HG02678 (cell line): ENCODE results near the gene TPO.
"Not testable (repeated sequence)": the region's sequence is repeated elsewhere in the genome, so short reads cannot be mapped to it uniquely, and the experiment has no call there.

Source experiments
- ATAC-seq: cut with Tn5 transposase; IDR thresholded peaks from one replicate; pipeline ENCODE4 v1.9.1; 2021; ENCODE audit warnings: mild to moderate bottlenecking, moderate library complexity; ENCODE audit not compliant: unreplicated experiment

The TPO gene

GRCh38 chr2:1550076-1550475 is 136.8 kb downstream of the TPO start:
- no peak for ATAC-seq

DNA sequence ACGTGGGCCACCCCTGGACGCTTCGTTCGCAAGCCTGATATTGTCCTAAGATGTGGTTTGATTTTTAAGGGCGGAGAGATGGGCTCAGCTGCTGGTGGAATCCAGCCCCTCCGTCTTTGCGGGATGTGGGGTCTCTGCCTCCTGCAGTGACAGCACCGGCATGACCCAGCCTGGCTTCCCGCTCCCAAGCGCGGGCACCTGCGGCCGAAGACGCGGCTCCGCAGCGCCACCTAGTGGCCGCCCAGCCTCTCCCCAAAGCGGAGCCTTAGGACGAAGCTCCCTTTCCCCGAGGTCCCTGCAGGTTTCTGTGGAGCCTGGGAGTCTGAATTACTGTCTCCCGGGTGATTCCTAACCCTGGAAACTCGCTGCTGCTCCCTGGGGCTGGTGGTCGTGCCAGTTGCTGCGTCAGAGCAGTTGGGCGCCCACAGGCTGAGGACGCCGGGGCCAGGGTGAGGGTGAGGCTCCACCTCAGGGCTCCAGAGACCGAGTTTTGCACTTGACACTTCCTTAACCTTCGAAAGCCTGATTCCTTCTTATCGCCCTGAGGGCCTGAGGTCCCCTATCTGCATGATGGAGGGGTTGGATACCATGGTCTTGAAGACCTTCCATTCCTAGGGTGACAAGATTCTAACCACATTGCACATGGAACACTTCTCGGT is 137.5 kb downstream of the TPO start:
- peak; percentile 82 for ATAC-seq

DNA sequence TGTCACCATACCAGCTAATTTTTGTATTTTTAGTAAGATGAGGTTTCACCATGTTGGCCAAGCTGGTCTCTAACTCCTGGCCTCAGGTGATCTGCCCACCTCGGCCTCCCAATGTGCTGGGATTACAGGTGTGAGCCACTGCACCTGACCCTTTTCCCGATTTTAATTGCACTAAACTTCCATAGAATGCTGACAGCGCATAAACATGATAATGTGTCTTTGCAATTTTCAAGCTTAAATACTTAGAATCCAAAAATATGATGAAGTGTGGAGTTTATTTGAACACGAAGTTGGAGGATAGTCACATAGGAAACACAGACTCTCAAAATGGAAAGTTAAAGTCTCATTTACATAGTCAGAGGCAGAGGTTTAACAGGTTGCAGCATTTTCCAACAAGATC is 138.6 kb downstream of the TPO start:
- ATAC-seq = no peak

GRCh38 chr2:1552611-1553010 is 139.3 kb downstream of the TPO start:
- ATAC-seq = no peak

DNA sequence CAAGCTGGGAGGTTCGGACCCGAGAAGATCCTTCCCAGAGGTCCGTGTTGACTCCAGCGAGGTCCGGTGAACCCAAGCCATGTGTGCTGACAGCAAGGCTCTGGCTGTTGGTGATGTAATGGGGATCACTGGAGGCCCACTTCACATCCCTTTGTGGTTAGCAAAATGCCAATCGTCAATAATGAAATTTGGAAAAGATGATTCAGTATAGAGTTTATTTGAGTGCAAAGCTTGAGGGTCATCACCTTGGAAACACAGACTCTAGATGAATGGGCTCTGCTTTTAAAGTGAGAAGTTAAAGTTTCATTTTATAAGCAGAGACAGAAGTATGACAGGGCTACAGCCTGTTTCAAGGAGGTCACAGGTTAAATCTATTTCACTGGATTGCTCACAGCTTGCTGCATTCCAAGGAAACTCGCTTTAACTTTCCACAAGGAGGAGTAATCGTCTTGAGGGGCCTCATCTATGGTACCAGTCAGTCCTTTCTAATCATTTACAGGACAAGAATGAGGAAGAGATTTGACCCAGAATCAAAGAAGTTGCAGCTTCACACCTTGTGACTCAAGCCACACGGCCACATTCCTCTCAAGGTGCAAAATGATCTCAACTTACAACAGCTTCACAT is 140.5 kb downstream of the TPO start:
- no peak for ATAC-seq

GRCh38 chr2:1556286-1556685 is 143.0 kb downstream of the TPO start:
- no peak for ATAC-seq

DNA sequence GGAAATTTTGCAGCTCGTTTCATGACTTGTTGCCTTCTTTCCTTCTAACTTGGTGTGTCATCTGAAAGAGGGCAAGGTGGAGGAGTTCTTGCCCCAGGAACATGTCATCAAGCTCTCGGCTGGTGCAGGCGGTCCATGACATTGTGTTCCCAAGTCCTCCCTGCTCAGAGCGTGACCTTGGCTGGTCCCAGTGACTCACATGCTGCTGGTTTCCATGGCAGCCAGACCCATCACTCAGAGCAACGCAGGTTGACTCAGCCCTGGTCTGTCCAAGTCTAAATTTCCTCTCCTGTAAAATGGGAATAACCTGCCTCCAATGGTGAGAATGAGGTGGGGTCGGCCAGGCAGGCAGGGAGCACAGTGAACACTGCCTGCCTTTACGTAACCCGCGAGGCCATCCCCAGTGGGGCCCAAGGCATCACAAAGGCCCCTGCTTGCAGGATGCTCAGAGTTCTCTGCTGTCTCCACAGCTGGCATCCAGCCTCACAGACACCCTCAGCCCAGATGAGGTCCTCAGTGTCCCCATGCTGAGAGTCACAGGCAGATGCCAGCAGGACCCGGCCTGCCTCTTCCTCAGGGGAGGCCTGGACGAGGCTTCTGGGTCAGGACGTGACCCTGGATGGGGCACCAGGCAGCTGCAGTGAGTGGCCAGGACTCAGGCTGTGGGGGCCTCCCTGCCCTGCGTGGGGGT is 143.7 kb downstream of the TPO start:
- no peak for ATAC-seq

DNA sequence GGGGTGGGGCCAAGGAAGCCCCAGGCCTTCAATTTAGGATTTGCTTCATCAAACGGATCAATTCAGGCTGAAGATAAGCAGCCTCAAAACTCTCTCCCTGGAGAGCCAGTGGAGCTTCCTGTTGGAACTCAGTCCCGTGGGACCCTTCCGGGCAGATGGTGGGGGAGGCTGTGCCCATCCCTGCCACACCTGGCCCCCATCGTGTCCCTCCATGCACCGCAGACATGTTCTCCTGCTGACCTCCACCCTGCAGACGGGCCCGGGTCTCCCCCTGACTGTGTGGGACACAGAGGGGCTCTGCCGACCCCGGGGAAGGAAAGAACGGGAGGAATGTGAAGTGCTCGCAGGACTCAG is 144.2 kb downstream of the TPO start:
- no peak for ATAC-seq

DNA sequence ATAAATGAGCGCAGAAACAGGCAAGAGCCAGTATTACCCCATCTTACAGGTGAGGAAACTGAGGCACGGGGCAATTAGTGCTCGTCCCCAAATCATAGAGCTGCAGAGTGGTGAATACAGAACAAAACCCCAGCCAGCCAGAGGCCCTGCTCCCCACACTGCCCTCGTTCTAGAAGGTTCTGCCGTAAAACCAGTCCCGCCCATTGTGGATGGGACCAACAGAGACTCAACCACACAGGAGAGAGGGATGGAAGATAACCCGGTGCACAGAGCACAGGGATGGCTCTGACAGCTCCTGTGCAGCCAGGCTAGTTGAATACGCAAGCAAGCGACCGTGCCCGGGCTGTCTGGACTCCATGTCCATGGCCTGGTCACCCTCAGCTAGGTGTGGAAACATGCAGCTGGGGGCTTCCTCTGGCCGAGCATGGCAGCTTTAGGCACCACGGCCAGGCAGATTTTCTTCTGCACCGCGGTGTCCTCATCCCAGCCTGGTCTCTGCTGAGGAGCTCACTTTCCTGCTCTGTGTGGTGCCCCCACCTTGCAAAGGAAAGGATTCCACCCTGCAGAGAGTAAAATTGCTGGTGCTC is 146.4 kb downstream of the TPO start:
- ATAC-seq = no peak

DNA sequence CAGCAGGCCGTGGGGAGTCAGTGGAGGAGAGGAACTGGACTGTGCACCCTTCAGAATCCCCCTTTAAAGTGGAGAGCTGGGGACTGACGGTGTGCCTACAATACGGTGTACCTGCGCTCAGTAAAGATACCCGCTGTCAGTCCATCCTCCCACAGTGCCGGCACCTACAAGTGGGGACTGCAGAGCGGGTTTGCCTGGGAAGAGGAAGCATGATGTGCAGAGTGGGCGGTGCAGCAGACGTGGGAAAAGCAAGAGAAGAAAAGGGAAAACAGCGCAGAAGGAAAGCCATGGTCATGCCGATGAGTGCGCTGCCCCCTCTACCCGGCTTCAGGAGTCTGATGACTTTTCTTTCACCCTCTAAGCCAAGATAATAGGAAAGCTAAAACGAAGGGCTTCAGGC is 148.0 kb downstream of the TPO start:
- ATAC-seq = no peak

GRCh38 chr2:1561811-1562421 is 148.7 kb downstream of the TPO start:
- ATAC-seq = no peak

DNA sequence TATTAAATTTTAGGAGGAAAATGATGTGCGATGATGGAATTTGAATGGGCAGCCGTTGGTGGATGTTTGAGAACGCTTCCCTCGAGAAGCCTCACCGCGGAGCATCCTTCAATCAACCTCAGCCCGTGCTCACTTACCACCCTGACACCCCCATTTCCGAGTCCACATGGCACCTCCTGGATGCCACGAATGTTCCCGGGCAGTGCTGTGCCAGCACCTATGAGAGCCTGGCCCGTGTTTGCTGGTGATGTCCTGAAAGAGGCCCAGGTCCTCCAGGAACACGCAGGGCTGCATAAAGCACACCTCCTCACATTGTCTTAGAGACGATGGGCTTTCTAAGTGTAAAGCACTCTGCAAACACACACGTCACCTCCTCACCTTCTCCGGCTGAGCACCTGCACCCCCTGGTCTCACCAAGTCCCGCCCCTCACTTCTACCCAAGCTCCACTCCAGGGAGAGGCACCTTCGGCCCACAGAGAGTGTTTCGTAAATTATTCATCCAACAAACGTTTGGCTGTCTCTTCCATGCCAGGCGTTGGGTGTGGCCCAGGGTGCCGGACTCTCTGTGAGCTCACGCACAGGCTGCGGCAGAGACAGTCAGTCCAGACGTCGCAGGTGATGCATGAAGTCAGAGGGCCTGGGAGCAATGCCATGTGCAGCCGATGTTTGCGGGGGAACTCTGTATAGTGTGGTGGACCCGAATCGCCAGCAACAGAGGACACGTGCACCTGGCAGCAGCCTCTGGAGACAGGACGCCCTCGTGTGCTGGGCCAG is 150.0 kb downstream of the TPO start:
- no peak for ATAC-seq

- ATAC-seq = no peak
These were observed 151.0 kb downstream of the TPO start for GRCh38 chr2:1563943-1564891.

DNA sequence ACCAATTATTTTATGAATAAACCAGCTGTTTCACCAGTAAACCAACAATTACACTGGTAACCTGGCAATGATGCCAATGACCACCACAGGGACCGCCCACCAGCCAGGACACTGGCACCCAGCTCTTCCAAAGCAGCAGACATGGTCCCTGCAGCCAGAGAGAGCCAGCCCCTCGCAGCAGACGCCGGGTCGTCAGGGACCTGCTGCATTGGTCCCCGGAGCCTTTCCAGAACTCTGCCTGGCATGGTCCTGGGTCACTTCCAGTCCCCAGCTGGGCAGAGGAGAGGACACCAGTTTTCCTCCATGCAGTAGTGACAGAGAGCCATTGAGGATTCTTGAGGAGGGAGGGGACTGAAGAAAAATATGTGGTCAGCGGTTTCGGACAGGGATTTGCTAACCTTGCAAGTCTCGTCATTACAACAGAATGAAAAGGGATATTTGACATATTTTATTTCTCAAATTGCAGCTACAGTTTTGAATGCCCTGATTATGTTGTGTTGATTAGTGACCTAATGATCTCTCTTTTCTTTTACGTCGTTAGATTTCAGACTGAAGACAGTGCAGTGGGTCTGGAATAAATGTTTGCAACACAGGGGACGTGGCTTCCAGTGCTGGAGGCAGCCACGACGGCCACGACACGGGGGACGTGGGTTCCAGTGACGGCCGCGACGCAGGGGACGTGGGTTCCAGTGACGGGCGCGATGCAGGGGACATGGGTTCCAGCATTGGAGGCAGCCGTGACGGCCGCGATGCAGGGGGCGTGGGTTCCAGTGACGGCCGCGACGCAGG is 154.5 kb downstream of the TPO start:
- ATAC-seq = no peak

GRCh38 chr2:1568345-1568668 is 155.0 kb downstream of the TPO start:
- ATAC-seq = not testable (repeated sequence)

GRCh38 chr2:1569879-1570450 is 156.7 kb downstream of the TPO start:
- no peak for ATAC-seq

DNA sequence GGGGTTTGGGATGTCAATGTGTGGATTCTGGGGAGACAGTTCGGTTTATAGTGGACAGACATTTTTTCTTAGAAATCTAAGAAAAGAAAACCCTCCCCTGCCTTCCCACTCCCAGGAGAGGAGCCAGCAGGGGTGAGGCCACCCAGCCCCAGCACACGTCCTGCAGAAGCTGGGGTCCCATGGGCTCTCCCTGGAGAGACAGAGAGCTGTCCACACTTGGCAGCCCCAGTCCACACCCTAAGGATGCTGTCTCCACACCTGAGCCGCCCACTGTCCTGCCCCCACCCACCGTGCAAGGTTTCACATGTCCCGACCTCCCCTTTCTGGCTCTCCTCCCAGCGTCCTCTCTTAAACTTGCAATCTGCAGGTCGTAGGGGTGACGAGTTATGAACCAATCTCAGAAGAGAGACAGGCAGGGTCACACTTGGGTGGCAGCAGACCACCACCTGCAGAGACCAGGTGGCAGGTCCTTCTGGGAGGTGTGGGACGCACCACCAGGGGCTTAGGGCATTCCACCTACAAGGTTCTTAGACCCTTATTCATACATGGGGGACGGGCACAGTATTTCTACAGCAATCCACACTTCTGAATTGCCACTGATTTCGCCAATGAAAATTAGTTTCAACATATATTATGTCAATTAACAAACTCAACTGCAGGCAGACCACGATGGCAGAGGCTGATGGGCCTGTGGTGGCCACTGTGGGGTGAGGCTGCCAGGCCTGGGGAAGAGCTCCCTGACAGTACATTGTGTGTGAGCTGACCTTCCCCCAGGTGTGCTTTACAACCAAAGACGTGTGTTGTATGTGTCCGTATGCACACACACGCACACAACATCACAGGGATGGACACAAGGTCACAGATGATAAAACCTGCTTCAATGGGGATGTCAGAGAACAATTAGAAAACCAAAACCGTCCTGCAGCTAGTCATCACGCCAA is 158.5 kb downstream of the TPO start:
- ATAC-seq = no peak

- ATAC-seq = no peak
These were observed 159.4 kb downstream of the TPO start for GRCh38 chr2:1572638-1573037.
